GM12872 (cell line): ENCODE measurements around the gene SFXN5.

Source experiments
- TF ChIP-seq, protein P1 (sequence below): IDR thresholded peaks from 3 replicates; pipeline ENCODE4 v1.5.1; 2011; ENCODE audit warnings: low read depth, mild to moderate bottlenecking, low read length, moderate library complexity; ENCODE audit not compliant: insufficient read depth

Gene SFXN5

DNA sequence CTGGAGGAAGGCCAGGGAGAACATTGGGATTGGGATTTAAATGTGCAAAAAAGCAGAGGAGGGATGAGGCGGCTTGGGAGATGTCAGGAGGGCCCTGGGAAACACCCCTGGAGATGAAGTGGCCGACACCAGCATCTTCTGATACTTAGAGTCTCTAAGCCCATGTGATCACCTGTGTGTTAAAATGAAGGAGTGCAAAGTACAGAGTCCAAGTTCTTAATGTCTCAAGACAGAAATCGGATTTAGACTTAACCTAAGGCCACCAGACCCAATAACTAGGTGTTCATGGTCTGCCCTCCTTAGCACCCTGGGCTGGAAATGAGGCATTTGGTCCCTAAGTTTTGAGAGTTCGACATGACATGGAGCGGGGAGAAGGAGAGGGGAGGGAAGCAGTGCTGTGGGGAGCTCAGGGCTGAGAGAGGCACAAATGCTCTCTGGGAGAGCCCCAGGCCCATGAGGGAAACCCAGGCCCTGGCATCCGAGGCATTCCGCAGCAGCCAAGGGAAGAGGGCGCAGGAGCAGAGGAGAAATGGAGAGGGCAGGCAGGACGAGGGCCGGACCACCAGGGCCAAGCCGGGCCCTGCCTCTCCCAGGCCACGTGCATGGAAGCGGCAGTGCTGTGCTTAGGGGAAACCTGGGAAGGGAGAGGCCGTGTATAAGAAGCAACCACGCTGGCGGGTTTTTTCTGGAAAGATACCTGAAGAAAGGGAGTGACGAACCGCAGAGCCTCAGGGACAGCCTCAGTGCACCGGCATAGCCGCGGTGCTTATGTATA lies 63.3 kb downstream of the SFXN5 start:
- TF ChIP-seq, protein P1, sequence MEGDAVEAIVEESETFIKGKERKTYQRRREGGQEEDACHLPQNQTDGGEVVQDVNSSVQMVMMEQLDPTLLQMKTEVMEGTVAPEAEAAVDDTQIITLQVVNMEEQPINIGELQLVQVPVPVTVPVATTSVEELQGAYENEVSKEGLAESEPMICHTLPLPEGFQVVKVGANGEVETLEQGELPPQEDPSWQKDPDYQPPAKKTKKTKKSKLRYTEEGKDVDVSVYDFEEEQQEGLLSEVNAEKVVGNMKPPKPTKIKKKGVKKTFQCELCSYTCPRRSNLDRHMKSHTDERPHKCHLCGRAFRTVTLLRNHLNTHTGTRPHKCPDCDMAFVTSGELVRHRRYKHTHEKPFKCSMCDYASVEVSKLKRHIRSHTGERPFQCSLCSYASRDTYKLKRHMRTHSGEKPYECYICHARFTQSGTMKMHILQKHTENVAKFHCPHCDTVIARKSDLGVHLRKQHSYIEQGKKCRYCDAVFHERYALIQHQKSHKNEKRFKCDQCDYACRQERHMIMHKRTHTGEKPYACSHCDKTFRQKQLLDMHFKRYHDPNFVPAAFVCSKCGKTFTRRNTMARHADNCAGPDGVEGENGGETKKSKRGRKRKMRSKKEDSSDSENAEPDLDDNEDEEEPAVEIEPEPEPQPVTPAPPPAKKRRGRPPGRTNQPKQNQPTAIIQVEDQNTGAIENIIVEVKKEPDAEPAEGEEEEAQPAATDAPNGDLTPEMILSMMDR, result no peak

DNA sequence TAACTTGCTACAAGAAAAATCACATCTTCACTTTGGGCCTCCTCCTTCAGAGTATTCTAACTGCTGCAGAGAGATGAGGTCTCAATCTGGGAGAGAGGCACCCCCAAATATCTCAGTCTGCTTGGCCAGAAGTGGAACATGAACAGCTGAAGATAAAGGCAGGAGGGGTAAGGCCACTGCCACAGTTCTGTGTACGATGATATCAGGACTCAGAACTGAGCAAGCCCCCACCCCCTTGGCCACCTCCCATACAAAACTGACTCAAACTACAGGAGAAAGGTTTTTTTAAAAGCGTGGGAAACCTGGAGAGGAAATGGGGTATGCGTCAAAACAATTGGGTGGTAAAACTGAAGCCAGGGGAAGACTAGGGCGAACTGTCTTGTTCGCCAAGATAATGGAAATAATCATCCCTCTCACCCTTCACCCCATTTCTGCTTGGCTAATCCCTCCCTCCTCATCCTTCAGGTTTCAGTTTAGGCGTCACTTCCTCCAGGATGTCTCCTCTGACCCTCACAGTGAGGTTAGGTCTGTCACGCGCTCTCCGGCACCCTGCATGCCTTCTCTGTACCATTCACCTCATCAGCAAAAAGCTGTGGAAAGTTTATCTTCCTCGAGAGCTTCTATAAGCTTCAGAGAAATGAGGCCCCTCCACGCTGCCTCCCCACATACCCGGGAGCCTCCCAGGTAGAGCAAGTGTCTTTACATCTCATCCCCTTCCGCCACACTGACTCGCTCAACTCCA lies 64.4 kb downstream of the SFXN5 start:
- TF ChIP-seq, protein P1, result no peak

DNA sequence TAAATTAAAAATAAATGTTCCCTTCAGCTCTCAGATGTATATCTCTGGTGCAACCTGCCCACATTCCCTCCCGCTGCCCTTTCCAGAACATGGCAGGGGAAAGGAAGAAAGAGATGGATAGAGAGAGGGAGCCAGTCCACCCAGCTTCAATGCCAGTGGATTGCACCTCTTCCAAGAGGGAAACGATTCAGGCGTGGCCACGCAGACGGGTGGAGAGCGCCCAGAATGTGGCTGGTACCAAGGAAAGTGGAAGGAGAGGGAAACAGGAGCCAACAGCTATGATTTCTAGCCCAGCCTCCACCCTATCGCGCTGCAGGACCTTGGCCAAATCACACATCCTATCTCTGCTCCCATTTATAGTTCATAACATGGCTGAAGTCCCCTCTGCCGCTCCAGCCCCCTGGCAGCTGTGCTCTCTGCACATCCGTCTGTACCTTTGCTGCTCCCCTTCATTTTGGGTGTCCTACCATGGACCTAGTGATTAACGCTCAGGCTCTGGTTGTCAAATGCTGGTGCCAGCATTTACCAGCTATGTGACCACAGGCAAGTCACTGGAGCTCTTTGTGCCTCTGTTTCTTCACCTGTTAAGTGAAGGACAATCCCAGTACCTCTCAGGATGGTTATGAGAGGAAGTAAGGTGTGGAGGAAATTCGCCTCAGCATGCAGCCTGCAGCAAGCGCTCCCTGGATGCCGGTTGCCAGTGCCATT lies 66.5 kb downstream of the SFXN5 start:
- TF ChIP-seq, protein P1, result no peak

DNA sequence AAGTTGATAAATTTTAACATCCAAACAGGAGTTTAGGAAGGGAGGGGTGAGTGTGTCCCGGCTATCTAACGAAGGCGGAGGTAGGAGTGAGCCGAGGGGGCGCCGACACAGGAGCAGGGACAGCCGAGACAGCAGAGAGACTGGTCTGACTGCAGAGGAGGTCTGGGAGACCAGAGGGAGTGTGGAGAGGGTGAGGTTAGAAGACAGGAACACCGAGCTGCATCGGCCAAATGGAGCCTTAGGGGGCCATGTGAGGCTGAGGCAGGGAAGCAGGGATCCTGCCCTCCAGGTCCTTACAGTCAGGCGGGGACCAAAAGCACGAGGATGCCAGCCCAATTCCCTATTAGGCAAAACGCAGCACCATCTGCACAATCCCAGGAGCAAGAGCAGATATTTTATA lies 67.0 kb downstream of the SFXN5 start:
- TF ChIP-seq, protein P1, result no peak

DNA sequence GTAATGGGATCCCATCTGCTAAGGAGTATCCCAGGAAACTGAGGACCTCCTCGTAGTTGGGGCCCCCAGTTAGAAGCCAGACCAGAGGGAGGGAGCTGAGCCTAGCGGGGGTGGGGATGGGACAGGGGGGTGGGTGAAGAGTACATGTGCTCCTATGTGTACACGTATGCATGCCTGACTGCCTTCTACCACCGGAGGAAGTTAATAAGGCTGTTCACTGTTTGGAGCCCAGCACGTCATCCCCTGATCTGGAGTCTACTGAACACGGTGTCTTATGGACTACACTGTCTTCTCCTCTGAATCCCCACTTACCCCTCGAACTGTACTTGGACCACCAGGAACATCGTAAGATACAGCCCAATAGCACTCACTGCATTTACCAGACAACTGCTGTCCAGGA lies 68.5 kb downstream of the SFXN5 start:
- TF ChIP-seq, protein P1, result no peak

DNA sequence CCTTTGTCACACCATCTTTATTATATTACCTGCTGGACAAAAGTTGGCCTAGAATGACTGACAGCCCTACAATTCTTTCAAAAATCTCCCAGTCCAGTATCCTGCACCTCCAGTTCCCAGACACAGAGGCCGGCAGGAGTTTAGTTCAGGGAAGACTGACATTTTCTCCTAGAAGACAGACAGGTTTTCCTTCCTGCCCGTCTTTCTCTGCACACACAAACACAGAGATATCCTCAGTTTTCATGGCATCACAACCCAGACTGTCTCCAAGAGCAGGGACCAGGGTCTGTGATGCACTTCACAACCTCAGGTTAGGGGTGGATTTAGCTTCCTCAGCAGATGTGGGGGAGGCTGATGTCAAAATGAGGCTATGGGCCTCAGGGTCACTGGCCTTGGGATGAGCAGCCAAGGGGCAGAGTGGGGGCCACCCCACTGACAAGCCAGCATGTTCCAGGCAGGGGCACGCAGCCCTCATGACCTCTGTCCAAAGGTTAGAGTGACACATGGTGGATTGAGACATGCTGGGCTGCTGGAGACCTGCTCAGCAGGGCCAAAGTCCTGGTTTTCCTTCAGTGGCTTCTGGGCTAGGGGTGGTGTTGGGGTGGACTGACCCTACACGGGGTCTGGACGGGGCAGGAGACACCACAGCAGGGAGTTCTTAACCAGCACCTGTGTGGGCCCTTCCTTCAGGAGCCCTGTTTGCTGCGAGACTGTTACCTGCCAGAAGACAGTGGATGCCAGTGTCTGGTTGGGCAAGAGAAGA lies 70.5 kb downstream of the SFXN5 start:
- TF ChIP-seq, protein P1, result no peak
